AG04450 (cell line): ENCODE measurements around the gene CCT4. TPM values are rescaled to one million over a fixed set of nuclear protein-coding genes. Genes with fewer than 3 reads are reported as not detected.

Experiments used
- CTCF ChIA-PET: fragments of 300-600, 350-600 bp; formaldehyde crosslinking; extraction: SDS; loops from one replicate; lab custom pipeline; 2022; ENCODE audit warnings: antibody characterized with exemption, inconsistent platforms; lab: Charles Lee
- POLR2A ChIA-PET: fragments of 350-600 bp; formaldehyde crosslinking; extraction: SDS; loops from one replicate; lab custom pipeline; 2021; ENCODE audit warnings: antibody characterized with exemption, inconsistent platforms; lab: Yijun Ruan, JAX
- DNase-seq: peaks from one replicate; pipeline ENCODE4 v3.0.0-alpha.2; 2011; ENCODE audit warnings: low read depth, low spot score
- H3K27ac ChIP-seq: one replicate; pipeline ENCODE4 v1.5.1; 2012; ENCODE audit warnings: low read depth, low read length, control low read depth
- H3K27me3 ChIP-seq: one replicate; pipeline ENCODE4 v1.6.0; 2012; ENCODE audit warnings: low read length; ENCODE audit not compliant: control insufficient read depth, insufficient read depth
- H3K4me3 ChIP-seq: 2 replicates; pipeline ENCODE4 v1.5.1; 2011; ENCODE audit warnings: mild to moderate bottlenecking, low read depth, low read length, control low read depth
- H3K9me3 ChIP-seq: 2 replicates; pipeline ENCODE4 v1.5.1; 2012; ENCODE audit warnings: low read length; ENCODE audit not compliant: control insufficient read depth, insufficient read depth
- polyA plus RNA-seq: library from polyadenylated mRNA; depleted of rRNA; stranded (reverse); fragments of >200 nt; gene quantifications from 2 replicates; pipeline ENCODE4 v1.2.3, GENCODE V29; 2011; rRNA removed
- small RNA-seq: library from RNA; depleted of rRNA; stranded (forward); fragments of <200 nt; gene quantifications from one replicate; pipeline ENCODE3, GENCODE V24; 2012; ENCODE audit warnings: low read depth; ENCODE audit not compliant: insufficient read length
- TF ChIP-seq, protein P1 (sequence below): IDR thresholded peaks from 2 replicates; pipeline ENCODE4 v1.5.1; 2011; ENCODE audit warnings: low read depth, low read length, control low read depth, inconsistent platforms

The CCT4 gene
- polyA plus RNA-seq, 1 experiment: 170 TPM

- no peak for DNase-seq
- H3K4me3 ChIP-seq: no peak overlapping the region
- no peaks in the 10 kb centered on the region for H3K9me3 ChIP-seq
- POLR2A ChIA-PET: no interaction called here
- H3K27ac ChIP-seq: no peak overlapping the region
- H3K27me3 ChIP-seq: no peaks in the 10 kb centered on the region
- TF ChIP-seq, protein P1, sequence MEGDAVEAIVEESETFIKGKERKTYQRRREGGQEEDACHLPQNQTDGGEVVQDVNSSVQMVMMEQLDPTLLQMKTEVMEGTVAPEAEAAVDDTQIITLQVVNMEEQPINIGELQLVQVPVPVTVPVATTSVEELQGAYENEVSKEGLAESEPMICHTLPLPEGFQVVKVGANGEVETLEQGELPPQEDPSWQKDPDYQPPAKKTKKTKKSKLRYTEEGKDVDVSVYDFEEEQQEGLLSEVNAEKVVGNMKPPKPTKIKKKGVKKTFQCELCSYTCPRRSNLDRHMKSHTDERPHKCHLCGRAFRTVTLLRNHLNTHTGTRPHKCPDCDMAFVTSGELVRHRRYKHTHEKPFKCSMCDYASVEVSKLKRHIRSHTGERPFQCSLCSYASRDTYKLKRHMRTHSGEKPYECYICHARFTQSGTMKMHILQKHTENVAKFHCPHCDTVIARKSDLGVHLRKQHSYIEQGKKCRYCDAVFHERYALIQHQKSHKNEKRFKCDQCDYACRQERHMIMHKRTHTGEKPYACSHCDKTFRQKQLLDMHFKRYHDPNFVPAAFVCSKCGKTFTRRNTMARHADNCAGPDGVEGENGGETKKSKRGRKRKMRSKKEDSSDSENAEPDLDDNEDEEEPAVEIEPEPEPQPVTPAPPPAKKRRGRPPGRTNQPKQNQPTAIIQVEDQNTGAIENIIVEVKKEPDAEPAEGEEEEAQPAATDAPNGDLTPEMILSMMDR: no peak
- CTCF ChIA-PET: no interaction called here
Observed at GRCh38 chr2:61833971-61834370, 54.5 kb downstream of the CCT4 start.

GRCh38 chr2:61832183-61832841 is 56.1 kb downstream of the CCT4 start:
- Histone ChIP-seq H3K4me3 (no peak overlapping the region), H3K27ac (no peak overlapping the region), H3K9me3 (no peaks in the 10 kb centered on the region), H3K27me3 (no peaks in the 10 kb centered on the region)
- POLR2A ChIA-PET: no interaction called here
- CTCF ChIA-PET: no interaction called here
- TF ChIP-seq, protein P1: no peak
- DNase-seq: no peak

- Histone ChIP-seq H3K4me3 (no peak overlapping the region), H3K27me3 (peaks cover 3% of the 10 kb centered on the region), H3K9me3 (no peaks in the 10 kb centered on the region), H3K27ac (no peak overlapping the region)
- POLR2A ChIA-PET: no interaction called here
- TF ChIP-seq, protein P1: no peak
- DNase-seq: no peak
- CTCF ChIA-PET: no interaction called here
Observed at GRCh38 chr2:61822255-61822654, 66.2 kb downstream of the CCT4 start.

Small RNA genes within 50 kb of the gene (small RNA-seq; reads per million reads assigned to genes)
- gene RF00019: not detected

Other genes with a start within 250 kb of the CCT4 start
- 1.1 and 1.6 TPM in 2 replicates for gene FAM161A, start 34.6 kb downstream of the CCT4 start, polyA plus RNA-seq
- 52.4 and 59.9 TPM in 2 replicates for gene COMMD1, start 17.0 kb upstream of the CCT4 start, polyA plus RNA-seq